NB4 (cell line): ENCODE measurements around the gene RBM15B.

Experiments used
- MYC ChIP-seq: IDR thresholded peaks from 2 replicates; pipeline ENCODE4 v1.6.1; 2011; ENCODE audit warnings: low read depth, low read length
- POLR2A ChIP-seq: IDR thresholded peaks from 2 replicates; pipeline ENCODE4 v1.6.1; 2011; ENCODE audit warnings: mild to moderate bottlenecking; ENCODE audit not compliant: insufficient read length; ENCODE audit errors: extremely low read depth
- TF ChIP-seq, protein P1 (sequence below): IDR thresholded peaks from one replicate; pipeline ENCODE4 v1.5.1; 2012; ENCODE audit warnings: low read depth, low read length
- TF ChIP-seq, protein P2 (sequence below): IDR thresholded peaks from 2 replicates; pipeline ENCODE4 v1.6.1; 2011; ENCODE audit warnings: low read depth, low read length

- TF ChIP-seq, protein P1, sequence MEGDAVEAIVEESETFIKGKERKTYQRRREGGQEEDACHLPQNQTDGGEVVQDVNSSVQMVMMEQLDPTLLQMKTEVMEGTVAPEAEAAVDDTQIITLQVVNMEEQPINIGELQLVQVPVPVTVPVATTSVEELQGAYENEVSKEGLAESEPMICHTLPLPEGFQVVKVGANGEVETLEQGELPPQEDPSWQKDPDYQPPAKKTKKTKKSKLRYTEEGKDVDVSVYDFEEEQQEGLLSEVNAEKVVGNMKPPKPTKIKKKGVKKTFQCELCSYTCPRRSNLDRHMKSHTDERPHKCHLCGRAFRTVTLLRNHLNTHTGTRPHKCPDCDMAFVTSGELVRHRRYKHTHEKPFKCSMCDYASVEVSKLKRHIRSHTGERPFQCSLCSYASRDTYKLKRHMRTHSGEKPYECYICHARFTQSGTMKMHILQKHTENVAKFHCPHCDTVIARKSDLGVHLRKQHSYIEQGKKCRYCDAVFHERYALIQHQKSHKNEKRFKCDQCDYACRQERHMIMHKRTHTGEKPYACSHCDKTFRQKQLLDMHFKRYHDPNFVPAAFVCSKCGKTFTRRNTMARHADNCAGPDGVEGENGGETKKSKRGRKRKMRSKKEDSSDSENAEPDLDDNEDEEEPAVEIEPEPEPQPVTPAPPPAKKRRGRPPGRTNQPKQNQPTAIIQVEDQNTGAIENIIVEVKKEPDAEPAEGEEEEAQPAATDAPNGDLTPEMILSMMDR = no peak
- no peak for TF ChIP-seq POLR2A
- TF ChIP-seq, protein P2, sequence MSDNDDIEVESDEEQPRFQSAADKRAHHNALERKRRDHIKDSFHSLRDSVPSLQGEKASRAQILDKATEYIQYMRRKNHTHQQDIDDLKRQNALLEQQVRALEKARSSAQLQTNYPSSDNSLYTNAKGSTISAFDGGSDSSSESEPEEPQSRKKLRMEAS = no peak
- no peak for TF ChIP-seq MYC
These were observed 4.6 kb downstream of the RBM15B start for GRCh38 chr3:51395493-51396213.
